Activated gamma-delta T cell (primary cell): ENCODE data around the gene ZNF462.

ENCODE experiments used
- DNase-seq: peaks from one replicate; lab custom pipeline; 2025; lab: John Stamatoyannopoulos, UW

ZNF462 gene

DNA sequence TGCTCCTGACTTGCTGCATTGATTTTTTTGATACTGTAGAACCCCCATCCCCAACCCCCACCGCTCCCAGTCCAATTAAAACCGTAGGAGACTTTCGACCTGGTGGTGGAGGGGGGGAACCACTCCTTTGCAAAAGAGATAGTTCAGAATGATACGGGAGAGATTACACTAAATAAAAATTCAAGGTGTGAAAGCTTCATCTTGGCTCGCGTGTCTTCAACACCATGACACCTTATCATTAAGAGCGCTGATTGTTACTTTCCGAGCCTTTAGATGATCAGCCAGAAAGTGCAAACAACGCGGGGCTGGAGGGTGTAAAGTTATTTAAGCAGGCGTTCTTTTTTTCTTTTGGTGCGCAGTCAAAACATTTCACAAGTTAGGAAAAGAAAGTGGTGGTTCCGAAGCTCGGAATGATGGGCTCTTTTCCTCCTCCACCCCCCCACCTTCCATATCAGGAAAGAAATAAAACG, 1.3 kb upstream of the ZNF462 start:
- no peak for DNase-seq

DNA sequence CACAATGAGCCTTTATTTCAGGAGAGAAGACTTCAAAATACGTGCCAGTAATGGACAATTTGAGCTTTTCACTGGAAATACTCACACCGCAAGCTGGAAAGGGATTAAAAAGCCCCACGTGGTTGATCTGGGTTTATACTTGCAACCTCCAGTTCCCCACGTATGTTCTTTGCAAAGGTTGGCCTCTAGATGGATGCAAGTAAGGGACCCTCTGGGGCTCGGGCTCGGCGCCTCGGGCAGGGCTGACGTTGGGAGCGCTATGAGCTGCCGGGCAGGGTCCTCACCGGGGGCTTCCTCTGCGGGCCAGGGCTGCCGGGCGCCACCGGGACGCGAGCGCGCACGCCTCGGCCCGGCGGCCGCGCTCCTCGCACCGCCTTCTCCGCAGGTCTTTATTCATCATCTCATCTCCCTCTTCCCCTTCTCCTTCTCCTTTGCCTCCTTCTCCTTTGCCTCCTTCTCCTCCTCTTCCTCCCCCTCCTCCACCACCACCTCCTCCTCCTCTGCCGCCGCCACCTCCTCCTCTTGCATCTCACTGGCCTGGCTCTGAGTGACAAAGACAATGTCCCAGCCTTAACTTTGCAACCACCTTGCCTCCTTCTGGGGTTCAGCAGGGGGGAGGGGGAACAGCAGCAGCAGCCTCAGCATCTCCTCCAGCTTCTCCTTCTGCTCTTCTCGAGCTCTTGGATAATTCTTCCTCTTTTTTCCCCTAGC, 701 bp upstream of the ZNF462 start:
- no peak for DNase-seq

DNA sequence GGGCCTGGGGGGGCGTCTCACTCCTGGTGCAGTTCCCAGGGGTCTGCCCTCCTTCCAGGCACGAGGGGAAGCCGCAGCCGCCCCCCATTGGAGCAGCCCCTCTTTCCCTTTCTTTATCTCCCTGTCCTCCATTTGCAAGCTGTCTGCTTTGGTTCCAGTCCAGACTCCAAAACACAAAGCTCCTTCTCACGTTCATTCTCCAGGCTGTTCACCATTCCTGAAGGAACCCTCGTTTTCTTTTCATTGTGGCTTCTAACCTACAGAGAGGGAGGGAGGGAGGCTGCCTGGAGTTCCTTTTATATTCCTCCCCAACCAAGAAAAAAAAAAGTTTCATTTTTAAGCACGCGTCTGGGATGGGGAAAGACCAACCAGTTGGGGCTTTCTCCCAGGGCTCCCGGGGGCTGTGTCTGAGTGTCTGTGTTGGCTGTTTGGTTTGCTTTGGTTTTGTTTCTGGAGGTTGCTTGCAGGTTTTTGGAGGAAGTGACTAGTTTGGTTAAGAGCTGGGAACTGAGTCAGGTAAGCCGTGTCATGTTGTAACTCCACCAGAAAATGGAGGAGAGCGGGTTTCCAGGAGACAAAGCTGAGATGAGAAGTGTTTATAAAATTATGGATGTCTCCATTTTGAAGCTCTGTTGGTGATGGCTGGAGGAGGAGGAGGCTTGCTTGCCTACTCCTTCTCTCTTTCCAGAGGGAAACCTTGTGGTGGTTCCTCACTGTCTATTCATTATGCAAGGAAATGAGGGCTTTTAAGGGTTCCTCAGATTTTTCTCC, 1.6 kb downstream of the ZNF462 start:
- no peak for DNase-seq

DNA sequence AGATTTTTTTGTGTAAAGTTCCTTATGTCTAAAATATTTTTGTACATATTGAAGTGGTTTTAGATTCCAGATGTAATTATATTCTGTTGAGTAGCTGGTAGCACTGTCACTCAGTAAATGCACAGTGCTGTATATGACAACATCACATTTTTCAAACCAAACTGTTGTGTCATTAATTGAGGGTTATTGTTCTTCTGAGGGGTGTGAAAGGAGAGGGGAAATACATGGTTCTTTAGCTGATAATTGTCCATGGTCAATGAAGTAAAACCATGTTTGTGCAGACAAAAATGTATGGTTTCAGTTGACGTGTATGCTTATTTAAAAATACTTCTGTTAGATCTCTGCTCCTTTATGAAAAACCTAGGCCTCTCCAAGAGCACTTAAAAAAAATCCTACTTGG, 3.3 kb downstream of the ZNF462 start:
- no peak for DNase-seq

DNA sequence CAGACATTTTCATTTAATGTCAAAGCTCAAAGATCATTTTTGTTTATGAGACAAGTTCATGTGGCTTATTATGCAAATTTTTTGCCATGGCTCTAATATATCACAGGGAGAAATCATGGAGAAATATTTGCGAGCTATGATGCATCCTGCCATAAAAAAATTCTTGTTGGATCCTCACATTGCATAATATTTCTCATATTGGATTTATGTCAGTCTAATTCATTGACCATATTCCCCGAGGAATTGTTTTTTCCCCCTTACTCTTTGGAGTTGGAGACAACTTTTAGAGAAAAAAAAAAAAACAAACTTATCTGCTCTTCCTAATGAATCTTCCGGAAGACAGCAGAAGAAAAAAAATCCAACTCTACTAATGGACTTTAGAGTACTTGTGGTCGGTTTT, 4.3 kb downstream of the ZNF462 start:
- no peak for DNase-seq

DNA sequence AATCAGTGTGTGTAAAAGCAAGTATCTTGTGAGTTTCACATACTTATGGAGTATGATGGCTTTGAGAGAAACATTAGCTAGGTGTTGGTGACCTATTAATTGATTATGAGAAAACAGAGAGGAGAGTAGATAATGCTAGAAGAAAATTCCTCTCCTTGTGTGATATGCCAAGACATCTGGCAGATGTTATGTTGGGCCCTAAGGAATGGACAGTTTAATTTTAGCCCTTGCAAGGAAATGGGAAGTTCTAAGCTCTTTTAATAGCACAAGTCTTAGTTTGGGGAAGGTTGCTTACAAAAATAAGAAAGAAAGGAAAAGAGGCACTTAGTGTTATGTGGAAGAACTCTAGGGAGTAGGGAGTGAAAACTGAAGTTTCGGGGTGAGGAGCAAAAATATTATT, 5.1 kb downstream of the ZNF462 start:
- DNase-seq, result no peak

DNA sequence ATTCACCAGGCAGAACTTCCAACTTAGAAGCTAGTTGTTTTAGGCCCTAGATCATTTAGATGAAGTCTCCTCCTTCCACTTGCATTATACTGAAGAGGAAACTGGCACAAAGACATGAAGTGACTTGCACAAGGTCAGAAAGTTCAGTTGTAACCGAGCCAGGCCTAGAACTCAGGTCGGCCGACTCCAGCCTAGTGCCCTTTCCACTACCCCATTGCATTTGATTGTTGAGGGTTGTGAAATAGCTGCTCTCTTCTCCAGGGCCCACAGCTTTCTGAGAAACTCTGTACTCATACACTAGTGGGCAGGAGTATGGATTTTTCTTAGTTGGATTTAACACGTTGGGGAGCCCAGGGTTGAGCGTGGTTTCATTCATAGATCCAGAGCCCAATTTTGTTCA, 5.6 kb downstream of the ZNF462 start:
- DNase-seq, result no peak

DNA sequence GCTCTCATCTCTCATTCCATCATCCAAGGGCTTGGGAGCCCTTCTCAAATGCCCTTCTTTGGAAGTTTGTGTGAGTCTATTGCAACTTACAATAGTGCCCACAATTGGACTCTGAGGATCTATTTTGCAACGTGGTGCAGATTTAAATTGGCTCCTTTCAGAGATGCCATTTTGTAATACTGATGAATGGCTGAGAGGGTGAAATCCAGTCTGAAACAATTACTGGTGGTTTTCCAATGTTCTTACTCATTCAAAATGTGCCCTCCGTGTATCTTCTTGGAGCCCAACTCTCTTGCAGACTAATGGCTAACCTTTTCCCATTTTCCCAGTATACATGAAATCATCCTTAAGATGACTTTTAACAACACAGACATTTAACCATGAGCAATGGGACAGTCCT, 6.1 kb downstream of the ZNF462 start:
- DNase-seq, result no peak

DNA sequence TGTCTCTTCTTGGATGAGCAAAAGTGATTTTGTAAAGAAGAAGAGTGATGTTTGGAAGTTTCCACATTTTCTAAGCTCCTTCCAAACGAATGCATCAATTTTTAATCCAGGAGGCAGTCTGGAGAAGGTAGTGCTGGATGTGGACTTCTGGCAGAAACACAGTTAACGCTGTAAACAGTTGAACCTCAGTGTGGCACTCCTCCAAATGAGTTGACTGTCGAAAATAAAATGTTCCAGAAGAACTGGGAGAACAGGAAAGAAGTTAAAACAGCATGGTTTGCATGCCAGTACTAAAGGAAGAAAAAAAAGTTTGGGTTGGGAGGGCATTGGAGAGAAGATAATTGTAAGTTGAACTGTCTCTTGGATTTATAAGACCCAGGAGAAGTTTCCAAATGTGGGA, 6.5 kb downstream of the ZNF462 start:
- no peak for DNase-seq

DNA sequence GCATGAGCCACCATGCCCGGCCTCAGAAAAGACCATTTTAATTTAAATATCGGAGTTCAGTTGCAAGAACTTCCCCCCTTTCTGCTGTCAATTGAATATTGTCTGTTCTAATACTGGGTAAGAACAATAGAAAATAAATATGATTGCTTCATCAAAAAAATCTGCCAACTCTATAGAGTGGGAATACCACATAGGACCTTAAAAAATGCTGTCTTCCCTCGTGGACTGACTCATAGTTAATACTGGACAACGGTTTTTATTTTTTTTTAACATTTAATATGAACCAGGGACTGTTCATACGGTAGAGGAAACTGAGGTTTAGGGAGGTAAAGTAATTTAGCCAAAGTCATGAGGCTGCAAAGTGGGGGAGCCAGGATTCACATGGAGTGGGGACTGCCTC, 9.7 kb downstream of the ZNF462 start:
- no peak for DNase-seq

DNA sequence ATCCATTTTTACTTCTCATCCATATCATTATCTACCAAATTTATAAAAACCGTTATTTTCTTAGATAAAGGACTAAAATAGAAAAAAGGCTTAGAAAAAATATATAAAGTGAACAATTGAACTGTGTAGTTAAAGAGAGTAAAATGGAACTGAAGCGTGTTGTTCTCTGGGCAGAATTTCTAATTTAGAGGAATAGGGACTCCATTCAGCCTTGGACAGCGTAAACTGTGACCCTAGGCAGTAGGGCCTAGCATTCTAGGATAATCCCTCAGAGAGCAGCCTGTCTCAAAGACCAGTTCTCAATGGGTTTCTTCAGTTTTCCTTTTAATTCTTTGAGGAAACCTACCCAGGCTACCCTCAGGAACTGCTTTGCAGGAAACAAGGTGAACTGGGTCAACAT, 11.1 kb downstream of the ZNF462 start:
- no peak for DNase-seq

DNA sequence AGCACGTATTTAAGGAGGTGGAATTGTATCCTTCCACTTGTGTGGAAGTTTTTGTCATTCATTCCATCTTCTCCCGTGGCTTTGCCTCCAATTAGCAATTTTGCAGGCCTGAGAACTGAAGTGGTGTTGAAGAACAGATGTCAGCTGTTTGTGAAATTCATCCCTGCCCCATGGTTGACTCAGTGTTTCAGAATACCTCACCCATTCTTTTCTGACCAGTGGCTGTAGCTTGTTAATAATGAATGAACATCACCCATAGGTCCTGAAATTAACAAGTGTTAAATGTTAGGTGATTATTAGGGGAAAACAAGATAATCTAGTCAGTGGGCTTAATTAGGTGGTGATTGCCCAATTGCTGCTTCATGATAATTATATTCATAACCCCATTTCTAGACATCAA, 11.7 kb downstream of the ZNF462 start:
- no peak for DNase-seq

DNA sequence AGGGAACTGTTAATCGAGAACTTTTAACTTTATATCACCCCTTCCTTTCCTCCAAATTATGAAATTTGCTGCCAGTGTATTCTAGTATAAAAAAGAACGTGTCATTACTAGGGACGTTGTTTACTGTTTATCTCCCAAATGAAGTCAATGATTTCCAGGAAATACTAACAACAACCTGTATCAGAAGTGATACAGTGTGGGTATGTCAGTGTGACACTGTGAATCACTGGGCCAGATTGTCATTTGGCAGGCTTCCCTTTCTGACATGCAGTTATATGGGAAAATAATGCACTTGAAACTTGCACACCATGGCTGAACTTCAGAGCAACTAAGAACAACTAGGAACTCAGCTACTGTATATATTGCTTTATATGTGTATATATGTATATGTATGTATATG, 12.6 kb downstream of the ZNF462 start:
- no peak for DNase-seq

DNA sequence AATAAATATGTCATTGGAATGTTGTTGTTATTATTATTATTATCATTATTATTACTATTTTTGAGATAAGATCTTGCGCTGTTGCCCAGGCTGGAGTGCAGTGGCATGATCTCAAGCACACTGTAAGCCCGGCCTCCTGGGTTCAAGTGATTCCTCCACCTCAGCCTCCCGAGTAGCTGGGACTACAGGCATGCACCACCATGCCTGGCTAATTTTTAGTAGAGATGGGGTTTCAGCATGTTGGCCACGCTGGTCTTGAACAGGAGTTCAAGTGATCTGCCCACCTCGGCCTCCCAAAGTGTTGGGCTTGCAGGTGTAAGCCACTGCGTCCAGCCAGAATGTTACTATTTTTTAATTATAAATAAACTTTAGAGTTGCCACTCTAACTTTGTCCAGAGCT, 14.4 kb downstream of the ZNF462 start:
- DNase-seq, result no peak

DNA sequence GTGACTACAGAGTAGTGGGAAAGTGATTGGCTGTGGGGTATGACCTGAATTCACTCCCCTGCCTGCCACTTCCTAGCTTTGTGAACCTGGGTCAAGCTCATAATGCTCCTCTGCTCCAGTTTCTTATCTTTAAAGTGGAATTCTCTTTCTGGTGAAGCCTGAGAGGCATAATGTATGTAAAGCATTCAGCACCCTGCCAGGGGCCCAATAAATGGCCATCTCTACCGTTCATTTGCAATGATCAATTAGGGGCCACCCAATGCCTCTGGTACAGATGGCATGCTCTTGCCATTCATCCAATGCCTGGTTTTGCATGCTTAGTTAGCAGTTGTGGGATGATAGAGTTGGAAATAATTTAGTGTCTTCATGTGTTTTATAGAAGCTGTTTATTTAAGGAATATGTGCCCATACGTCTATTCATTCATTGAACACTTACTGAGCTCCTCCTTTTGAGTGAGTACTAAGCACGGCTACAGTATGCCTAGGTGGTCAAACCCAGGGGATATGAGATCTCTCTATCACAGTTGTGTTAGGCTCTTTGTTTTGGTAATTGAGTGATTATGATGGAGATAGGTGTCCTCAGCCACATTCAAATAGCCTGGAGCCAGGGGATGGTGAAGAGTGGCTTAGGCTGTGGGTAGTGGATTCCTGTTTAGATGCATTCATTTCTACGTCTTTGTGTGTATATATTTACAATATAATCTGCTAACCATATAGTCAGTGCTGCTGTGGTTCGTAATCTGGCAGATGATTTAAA, 15.3 kb downstream of the ZNF462 start:
- DNase-seq, result no peak

DNA sequence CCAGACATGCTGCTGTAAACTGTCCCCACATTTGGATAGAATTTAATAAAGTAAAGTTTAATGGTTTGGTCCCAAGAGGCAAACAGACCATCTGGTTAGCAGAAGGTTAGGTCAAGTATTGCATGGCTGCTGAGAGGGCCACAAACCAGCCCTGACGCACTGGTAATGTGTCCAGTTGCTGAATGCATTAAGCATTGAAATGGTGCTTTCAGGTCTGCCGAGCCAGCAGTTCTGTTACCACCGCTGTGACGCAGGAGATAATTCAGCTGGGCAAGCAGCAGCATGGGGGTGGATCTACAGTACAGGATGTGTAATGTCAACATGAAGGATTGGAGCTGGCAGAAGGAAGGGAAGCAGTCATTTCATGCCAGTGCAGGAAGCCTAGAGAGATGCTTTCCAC, 16.0 kb downstream of the ZNF462 start:
- no peak for DNase-seq

DNA sequence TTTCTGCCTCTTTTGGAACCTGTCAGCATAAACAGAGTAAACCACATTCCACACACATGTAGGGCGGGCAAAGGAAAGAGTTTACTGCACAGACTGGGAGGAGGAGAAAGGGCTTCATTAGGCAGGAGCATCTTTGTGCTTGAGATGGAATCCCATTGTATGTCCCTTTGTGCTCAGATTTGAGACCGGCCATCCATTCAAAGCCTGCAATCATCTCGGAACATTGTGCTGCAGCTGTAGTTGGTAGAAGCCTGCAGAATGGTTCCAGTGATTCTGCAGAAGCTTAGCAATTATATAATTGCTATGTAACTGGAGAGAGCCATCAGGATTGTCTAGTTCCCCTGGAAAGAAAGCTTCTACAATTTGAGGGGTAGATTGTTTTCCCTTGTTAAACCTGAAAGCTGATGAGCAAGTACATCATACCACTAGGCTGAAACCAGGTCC, 16.5 kb downstream of the ZNF462 start:
- no peak for DNase-seq

DNA sequence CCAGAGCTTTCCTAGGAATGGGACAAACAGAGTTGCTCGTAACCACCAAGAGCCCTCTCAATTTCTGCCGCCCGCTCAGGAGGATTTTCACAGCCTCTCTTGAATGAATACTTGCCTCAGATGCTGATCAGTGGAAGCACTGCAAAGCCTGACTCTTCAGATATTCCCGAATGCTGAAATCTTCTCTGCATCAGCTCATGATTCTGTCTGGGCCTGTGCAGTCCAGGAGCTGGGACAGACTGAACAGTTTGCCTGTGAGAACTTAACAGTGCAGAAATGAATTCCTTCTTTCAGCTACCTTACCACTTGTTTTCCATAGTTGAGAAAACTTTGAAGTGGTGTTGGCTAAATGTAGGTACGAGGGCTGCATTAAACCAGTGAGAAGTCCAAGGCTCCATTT, 17.1 kb downstream of the ZNF462 start:
- no peak for DNase-seq

DNA sequence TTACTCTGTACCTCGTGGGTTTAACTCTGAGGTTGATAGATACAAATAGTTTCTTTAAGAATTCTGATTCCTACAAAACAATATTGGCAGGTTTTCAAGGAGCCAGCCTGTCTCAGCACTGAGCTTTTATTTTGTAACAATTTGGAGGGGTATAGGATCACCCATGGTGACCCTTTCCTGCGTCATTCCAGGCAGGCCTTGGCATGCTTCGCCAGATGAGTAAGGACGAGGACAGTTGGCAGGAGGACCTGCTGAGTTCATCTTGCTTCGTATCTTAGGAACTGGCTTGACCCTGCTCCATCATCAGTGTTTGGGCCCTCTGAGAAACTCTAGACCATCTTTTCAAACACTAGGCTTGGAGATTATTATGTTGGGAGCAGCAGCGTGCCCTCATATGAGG, 17.9 kb downstream of the ZNF462 start:
- DNase-seq, result no peak

DNA sequence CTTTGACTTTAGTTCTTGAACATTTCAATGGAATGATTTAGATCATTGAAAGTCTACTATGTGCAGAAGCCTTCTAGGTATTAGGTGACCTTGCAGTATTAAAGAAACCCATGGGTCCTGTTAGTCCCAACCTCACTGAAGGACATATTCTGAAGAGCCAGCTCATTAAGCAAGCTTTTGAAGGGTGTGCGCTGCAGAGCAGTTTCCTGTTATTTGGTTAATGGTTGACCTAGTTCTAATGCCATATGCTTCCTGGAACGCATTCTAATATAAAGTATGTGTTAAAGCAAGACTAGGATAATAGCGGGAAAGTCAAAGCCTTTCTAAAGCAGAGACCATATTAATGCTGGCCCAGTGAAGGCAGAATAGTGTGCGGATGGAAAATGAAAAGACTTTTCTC, 20.1 kb downstream of the ZNF462 start:
- no peak for DNase-seq

DNA sequence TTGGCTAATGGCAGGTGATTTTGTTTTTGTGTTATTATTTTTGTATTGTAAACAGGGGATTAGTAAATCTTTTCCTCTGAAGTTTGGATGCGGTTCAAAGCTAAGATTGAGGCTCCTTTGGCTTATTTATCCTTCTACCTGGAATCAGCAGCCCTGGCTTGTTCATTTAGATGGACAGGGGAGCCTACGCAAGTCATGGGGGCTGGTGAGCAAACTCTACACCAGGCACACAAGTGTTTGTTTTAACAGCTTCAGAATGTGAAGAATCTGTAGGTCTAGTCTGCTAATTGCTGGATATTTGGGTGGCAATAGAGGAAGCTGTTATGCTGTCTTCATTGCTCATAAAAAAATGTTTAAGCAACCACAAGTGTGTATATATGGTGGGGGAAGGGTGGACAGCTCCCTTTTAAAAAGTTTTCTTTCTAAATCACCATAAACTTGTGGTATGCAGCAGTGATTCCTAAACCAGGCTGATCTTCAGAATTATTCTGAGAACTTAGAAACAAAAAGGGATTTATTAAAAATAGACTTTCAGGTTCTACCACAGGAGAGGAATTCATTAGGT, 20.7 kb downstream of the ZNF462 start:
- DNase-seq, result no peak

DNA sequence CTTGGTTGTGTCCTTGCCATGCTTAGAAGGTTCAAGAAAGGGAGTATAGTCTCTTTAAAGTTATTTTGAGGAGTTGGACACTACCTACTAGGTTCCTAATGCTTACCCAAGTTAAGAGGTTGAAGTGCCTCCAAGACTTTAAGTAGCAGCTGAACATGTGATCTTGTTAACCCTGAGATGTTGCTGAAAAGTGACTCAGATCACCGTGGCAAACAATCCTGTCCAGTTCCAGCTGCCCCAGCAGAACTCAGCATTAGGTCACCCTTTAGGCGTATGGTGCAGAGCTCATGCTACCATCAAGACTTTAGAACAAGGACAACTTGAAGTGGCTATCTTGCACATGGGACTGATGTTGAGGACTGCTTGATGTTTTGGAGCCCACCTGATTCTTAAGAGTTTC, 22.5 kb downstream of the ZNF462 start:
- no peak for DNase-seq
